B cell (primary cell): ENCODE data around the gene RGS3. TPM values are rescaled to one million over a fixed set of nuclear protein-coding genes. Genes with fewer than 3 reads are reported as not detected.

Source experiments
- ATAC-seq: fragments of 200-7000 bp; cut with Tn5 transposase; one replicate; pipeline ENCODE4 v1.10.0; 2021; ENCODE audit warnings: low read depth, mild to moderate bottlenecking, moderate number of reproducible peaks, moderate library complexity
- CTCF ChIA-PET: fragments of 350-600 bp; sonication (Branson Sonifier 250); formaldehyde crosslinking; loops from one replicate; lab custom pipeline; 2021; ENCODE audit warnings: antibody characterized with exemption, inconsistent platforms; lab: Charles Lee
- POLR2A ChIA-PET: fragments of 350-600 bp; sonication (Branson Sonifier 250); formaldehyde crosslinking; loops from one replicate; lab custom pipeline; 2021; ENCODE audit warnings: antibody characterized with exemption; lab: Charles Lee
- DNase-seq: peaks from one replicate; pipeline ENCODE4 v3.0.0; 2013
- H2AFZ ChIP-seq: 2 replicates; pipeline ENCODE4 v1.6.1; 2012; ENCODE audit warnings: mild to moderate bottlenecking, low read depth, low read length; ENCODE audit not compliant: insufficient read depth, poor library complexity, severe bottlenecking
- H3K27ac ChIP-seq, 2 donors: 1 replicate in 1 of 2; 2 replicates in 1 of 2; pipeline ENCODE4 v1.5.1; 2012 to 2013; ENCODE audit warnings: low read length in 2 of 2, mild to moderate bottlenecking in 2 of 2, moderate library complexity in 1 of 2
- H3K27me3 ChIP-seq, 4 experiments: fragments of 200-600 bp in 1 of 4; sonication (generic) in 1 of 4; replicated peaks in 1 of 4; 1 replicate in 2 of 4; 2 replicates in 2 of 4; pipeline versions ENCODE4 v1.6.1 to v1.7.0; 2013 to 2016; ENCODE audit warnings: low read length in 3 of 4, mild to moderate bottlenecking in 2 of 4, mixed read lengths in 1 of 4, moderate library complexity in 1 of 4; ENCODE audit not compliant: insufficient read depth in 4 of 4, control insufficient read depth in 3 of 4; ENCODE audit errors: control extremely low read depth in 1 of 4
- H3K36me3 ChIP-seq, 2 experiments: replicated peaks in 1 of 2; 1 replicate in 1 of 2; 2 replicates in 1 of 2; pipeline versions ENCODE4 v1.6.1 to v1.7.1; 2013; ENCODE audit warnings: low read length in 1 of 2; ENCODE audit not compliant: insufficient read depth in 2 of 2, control insufficient read depth in 1 of 2; ENCODE audit errors: control extremely low read depth in 1 of 2, extremely low read depth in 1 of 2
- H3K4me1 ChIP-seq, 2 donors: fragments of 200-600 bp in 1 of 2; sonication (generic) in 1 of 2; 1 replicate in 1 of 2; 2 replicates in 1 of 2; pipeline versions ENCODE4 v1.5.1 to v1.6.1; 2013 to 2017; ENCODE audit warnings: low read length in 2 of 2; ENCODE audit not compliant: control insufficient read depth in 2 of 2, insufficient read depth in 2 of 2
- H3K4me2 ChIP-seq: replicated peaks from 2 replicates; pipeline ENCODE3; 2012; ENCODE audit warnings: mild to moderate bottlenecking, low read depth, low read length; ENCODE audit not compliant: poor library complexity, severe bottlenecking
- H3K4me3 ChIP-seq, 5 experiments: fragments of 200-600 bp in 1 of 5; sonication (generic) in 1 of 5; 1 replicate in 3 of 5; 2 replicates in 2 of 5; pipeline versions ENCODE4 v1.5.1 to v1.7.0; 2011 to 2016; ENCODE audit warnings: low read length in 4 of 5, mild to moderate bottlenecking in 4 of 5, low read depth in 2 of 5, control low read depth in 1 of 5, moderate library complexity in 1 of 5; ENCODE audit not compliant: insufficient read depth in 1 of 5; ENCODE audit errors: control extremely low read depth in 1 of 5, extremely low read depth in 1 of 5
- H3K79me2 ChIP-seq: fragments of 200-600 bp; sonication (generic); one replicate; pipeline ENCODE4 v1.6.0; 2016; ENCODE audit warnings: low read length; ENCODE audit not compliant: control insufficient read depth, insufficient read depth
- H3K9ac ChIP-seq: fragments of 200-600 bp; sonication (generic); 2 replicates; pipeline ENCODE4 v1.6.1; 2017; ENCODE audit warnings: mild to moderate bottlenecking, low read length, moderate library complexity
- H3K9me3 ChIP-seq, 3 donors: one replicate each; pipeline versions ENCODE4 v1.6.1 to v1.7.1; 2013; ENCODE audit warnings: low read length in 2 of 3; ENCODE audit not compliant: control insufficient read depth in 2 of 3, insufficient read depth in 1 of 3; ENCODE audit errors: control extremely low read depth in 1 of 3
- H4K20me1 ChIP-seq: 2 replicates; pipeline ENCODE4 v1.6.0; 2012; ENCODE audit warnings: mild to moderate bottlenecking, low read length; ENCODE audit not compliant: insufficient read depth, control insufficient read depth, poor library complexity, severe bottlenecking
- H3K27ac Mint-ChIP-seq: one replicate; pipeline ENCODE4 v1.8.0; 2021; ENCODE audit warnings: mixed read lengths
- H3K27me3 Mint-ChIP-seq: one replicate; pipeline ENCODE4 v1.8.0; 2021; ENCODE audit warnings: mixed read lengths
- H3K4me1 Mint-ChIP-seq: one replicate; pipeline ENCODE4 v1.8.0; 2021; ENCODE audit warnings: mixed read lengths
- H3K4me3 Mint-ChIP-seq: one replicate; pipeline ENCODE4 v1.8.0; 2021; ENCODE audit warnings: mixed read lengths
- H3K9me3 Mint-ChIP-seq: one replicate; pipeline ENCODE4 v1.8.0; 2022; ENCODE audit warnings: mixed read lengths; ENCODE audit not compliant: insufficient read depth
- CTCF ChIP-seq: fragments of 200-600 bp; IDR thresholded peaks from one replicate; pipeline ENCODE4 v1.8.0; 2022; ENCODE audit warnings: antibody characterized with exemption, mild to moderate bottlenecking
- EZH2 ChIP-seq: IDR thresholded peaks from 2 replicates; pipeline ENCODE4 v1.6.1; 2012; ENCODE audit warnings: borderline replicate concordance, low read depth, mild to moderate bottlenecking, moderate library complexity, low read length; ENCODE audit not compliant: insufficient read depth, poor library complexity, severe bottlenecking
- WGBS: methylation state at CpG from one replicate; pipeline ENCODE4 v1.1.5; 2013; ENCODE audit warnings: missing lambda C conversion rate; ENCODE audit not compliant: insufficient coverage; 5-methylcytosine and 5-hydroxymethylcytosine counted together
- intact Hi-C: fragments of 100-400 bp; cut with micrococcal nuclease; formaldehyde crosslinking; loops from one replicate; pipeline ENCODE4 v1.10.0; 2022
- polyA plus RNA-seq: library from polyadenylated mRNA; depleted of rRNA; stranded (reverse); fragments of >200 nt; gene quantifications from 2 replicates; pipeline ENCODE4 v1.2.3, GENCODE V29; 2012
- total RNA-seq, 2 donors: library from RNA; stranded (reverse); fragments of 120-200 nt in 1 of 2; gene quantifications; 1 replicate in 1 of 2; 2 replicates in 1 of 2; pipeline versions ENCODE4 v1.2.3 to v1.2.4, GENCODE V29; 2013 to 2022

The RGS3 gene
- total and polyA plus RNA-seq, 2 donors (not counting 1 experiment from before 2014, with no cell fraction given): 12.0 to 15.6 TPM

DNA sequence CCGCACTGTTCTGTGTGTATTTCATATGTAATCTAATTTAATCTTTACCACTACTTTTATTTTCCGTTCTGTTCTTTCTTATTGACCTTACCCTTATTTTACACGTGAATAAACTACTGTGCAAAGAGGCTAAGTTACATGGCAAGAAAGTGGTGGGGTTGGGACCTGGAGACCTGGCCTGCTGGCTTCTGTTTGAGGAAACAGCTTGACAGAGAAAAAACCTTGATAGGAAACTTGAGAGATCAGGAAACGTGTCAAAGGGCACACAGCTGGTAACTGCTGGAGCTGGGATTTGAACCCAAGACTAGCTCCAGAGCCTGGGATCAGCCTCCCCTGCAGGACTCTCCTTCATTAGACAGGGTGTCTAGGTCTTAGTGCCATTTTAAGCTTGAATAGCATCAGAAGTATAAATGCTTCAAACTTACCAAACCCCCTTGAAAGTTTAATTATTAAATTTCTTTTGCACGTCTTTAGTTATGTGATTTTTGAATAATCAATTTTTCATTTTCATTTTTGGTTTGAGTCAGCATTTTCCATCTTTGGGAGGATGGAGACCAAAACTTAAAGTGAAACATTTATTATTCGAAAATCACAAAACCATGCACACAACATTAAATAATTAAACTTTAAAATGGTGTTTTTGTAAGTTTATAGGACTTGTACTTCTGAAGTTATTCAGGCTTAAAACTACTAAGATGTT is 129.5 kb downstream of the RGS3 start:
- Histone ChIP-seq H3K4me1 (peaks cover 12 to 17% of the 10 kb centered on the region in 2 donors), H4K20me1 (peaks cover 12% of the 10 kb centered on the region), H3K36me3 (peaks cover 0 to 54% of the 10 kb centered on the region in 2 experiments), H3K4me3 (no peak overlapping the region), H3K4me2 (peak overlapping the region; percentile 45), H3K27me3 (no peaks in the 10 kb centered on the region), H3K9me3 (peaks cover 0 to 4% (median 0%) of the 10 kb centered on the region in 3 donors), H3K27ac (no peak overlapping the region), H3K9ac (no peak overlapping the region), H3K79me2 (no peaks in the 10 kb centered on the region), H2AFZ (no peak overlapping the region)
- no peak overlapping the region for H3K4me3 Mint-ChIP-seq
- no peak for DNase-seq
- TF ChIP-seq EZH2 (no peak), CTCF (no peak)
- H3K27me3 Mint-ChIP-seq: no peaks in the 10 kb centered on the region
- H3K9me3 Mint-ChIP-seq: no peaks in the 10 kb centered on the region
- no peak overlapping the region for H3K27ac Mint-ChIP-seq
- WGBS: 0% methylated on average over 1 of the region's 6 CpGs
- CTCF ChIA-PET: interaction anchor here (2.1 to 11.2 kb wide), 6 partner anchors 8 to 191 kb away, joined by 8 to 411 read pairs (median 22); partner anchors contain the start of gene ALAD
- no peak for ATAC-seq
- intact Hi-C loops: no loop called here
- POLR2A ChIA-PET: no interaction called here
- peaks cover 11% of the 10 kb centered on the region for H3K4me1 Mint-ChIP-seq

GRCh38 chr9:113593682-113594281 is 130.3 kb downstream of the RGS3 start:
- Histone ChIP-seq H3K27ac (no peak overlapping the region), H3K4me2 (peak overlapping the region; percentile 45), H3K9ac (no peak overlapping the region), H3K4me3 (no peak overlapping the region), H3K79me2 (no peaks in the 10 kb centered on the region), H3K4me1 (peaks cover 12 to 17% of the 10 kb centered on the region in 2 donors), H3K27me3 (no peaks in the 10 kb centered on the region), H3K36me3 (peaks cover 0 to 55% of the 10 kb centered on the region in 2 experiments), H3K9me3 (peaks cover 0 to 4% (median 0%) of the 10 kb centered on the region in 3 donors), H2AFZ (no peak overlapping the region), H4K20me1 (peaks cover 12% of the 10 kb centered on the region)
- ChIA-PET POLR2A (no interaction called here), CTCF (interaction anchor here (1.1 to 11.2 kb wide), 4 partner anchors 12 to 148 kb away, joined by 3 to 411 read pairs (median 28); no protein-coding TSS in a partner anchor)
- no peaks in the 10 kb centered on the region for H3K27me3 Mint-ChIP-seq
- no peak overlapping the region for H3K4me3 Mint-ChIP-seq
- peak; percentile 53 for ATAC-seq
- no peak for TF ChIP-seq CTCF
- no peak for TF ChIP-seq EZH2
- 13% methylated on average over 15 of the region's 15 CpGs for WGBS
- H3K4me1 Mint-ChIP-seq: peaks cover 11% of the 10 kb centered on the region
- intact Hi-C loops: no loop called here
- H3K27ac Mint-ChIP-seq: no peak overlapping the region
- peak; percentile 31 for DNase-seq
- H3K9me3 Mint-ChIP-seq: no peaks in the 10 kb centered on the region
